Sigmoid colon (tissue), 3 donors: ENCODE measurements around the gene TRIM73.
"Not testable (repeated sequence)": the region's sequence is repeated elsewhere in the genome, so short reads cannot be mapped to it uniquely, and the experiment has no call there.

Source experiments
- POLR2A ChIP-seq, 2 donors: fragments of 450-650 bp; IDR thresholded peaks; one replicate each; pipeline ENCODE4 v1.6.1; 2016; ENCODE audit warnings: antibody characterized with exemption in 2 of 2, mild to moderate bottlenecking in 2 of 2, moderate library complexity in 2 of 2
- TF ChIP-seq, protein P1 (sequence below), 4 experiments: fragments of 450-650 bp in 3 of 4; fragments of 200-600 bp in 1 of 4; IDR thresholded peaks; one replicate each; pipeline ENCODE4 v1.5.1; 2016 to 2019; ENCODE audit warnings: antibody characterized with exemption in 4 of 4, mild to moderate bottlenecking in 3 of 4, moderate library complexity in 2 of 4

DNA sequence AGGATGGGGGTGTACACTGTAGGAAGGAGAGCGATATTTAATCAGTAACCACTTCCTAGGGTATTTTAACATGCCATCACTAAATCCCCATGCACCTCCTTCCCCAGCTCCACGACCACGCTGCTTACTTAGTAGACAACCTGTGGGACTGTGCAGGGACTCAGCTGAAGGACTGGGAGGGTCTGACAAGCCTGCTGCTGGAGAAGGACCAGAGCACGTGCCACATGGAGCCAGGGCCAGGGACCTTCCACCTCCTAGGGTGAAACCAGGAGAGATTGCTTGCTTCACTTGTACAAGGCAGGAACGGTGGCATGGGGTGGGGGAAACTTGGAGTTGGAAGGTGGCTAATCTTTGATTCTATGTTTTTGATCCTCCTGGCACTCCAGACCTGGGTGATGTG, 28.8 kb upstream of the TRIM73 start:
- TF ChIP-seq, protein P1, sequence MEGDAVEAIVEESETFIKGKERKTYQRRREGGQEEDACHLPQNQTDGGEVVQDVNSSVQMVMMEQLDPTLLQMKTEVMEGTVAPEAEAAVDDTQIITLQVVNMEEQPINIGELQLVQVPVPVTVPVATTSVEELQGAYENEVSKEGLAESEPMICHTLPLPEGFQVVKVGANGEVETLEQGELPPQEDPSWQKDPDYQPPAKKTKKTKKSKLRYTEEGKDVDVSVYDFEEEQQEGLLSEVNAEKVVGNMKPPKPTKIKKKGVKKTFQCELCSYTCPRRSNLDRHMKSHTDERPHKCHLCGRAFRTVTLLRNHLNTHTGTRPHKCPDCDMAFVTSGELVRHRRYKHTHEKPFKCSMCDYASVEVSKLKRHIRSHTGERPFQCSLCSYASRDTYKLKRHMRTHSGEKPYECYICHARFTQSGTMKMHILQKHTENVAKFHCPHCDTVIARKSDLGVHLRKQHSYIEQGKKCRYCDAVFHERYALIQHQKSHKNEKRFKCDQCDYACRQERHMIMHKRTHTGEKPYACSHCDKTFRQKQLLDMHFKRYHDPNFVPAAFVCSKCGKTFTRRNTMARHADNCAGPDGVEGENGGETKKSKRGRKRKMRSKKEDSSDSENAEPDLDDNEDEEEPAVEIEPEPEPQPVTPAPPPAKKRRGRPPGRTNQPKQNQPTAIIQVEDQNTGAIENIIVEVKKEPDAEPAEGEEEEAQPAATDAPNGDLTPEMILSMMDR (IDR thresholded peaks at IDR 0.05): not testable (repeated sequence)
- not testable (repeated sequence) for TF ChIP-seq POLR2A (IDR thresholded peaks at IDR 0.05)
